NOMO-1 treated with dmso at 0.1 percent for 144 hours (cell line): ENCODE results near the gene USH1C.

Experiments used
- DNase-seq: peaks from one replicate; lab custom pipeline; 2025; ENCODE audit not compliant: unreplicated experiment; lab: John Stamatoyannopoulos, UW

The USH1C gene

GRCh38 chr11:17571431-17572358 is 27.5 kb upstream of the USH1C start:
- DNase-seq, result no peak

DNA sequence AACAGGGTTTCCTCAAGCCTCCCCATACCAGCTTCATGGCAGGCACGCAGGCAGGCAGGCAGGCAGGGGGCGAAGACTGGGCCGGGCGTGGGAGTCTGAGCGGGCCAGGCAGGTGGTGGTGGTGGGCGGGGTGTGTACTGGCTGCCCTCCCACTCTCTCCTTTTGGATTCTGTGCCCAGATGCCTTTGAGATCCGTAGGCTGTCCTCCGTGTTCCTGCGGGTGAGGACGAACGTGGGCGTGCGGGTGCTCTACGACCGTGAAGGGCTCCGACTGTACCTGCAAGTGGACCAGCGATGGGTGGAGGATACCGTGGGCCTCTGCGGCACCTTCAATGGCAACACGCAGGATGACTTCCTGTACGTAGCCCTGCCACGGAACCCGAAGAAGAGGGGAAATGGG is 25.8 kb upstream of the USH1C start:
- DNase-seq, result no peak

DNA sequence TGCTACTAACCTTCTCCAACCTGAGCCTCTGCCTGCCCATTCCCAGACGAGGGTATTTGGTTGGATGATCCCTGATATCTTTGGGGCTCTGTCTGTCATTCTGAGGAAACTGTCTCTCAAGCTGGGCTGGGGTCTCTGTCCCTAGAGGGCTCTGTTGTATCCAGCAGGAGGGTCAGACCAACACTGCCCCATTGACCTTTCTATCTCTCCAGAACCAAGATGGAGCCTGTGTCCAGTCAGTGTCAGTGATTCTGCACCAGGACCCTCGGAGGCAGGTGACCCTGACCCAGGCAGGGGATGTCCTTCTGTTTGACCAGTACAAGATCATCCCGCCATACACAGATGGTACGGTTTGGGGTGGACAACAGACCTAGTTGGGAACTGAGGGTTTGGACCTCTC is 24.7 kb upstream of the USH1C start:
- no peak for DNase-seq

DNA sequence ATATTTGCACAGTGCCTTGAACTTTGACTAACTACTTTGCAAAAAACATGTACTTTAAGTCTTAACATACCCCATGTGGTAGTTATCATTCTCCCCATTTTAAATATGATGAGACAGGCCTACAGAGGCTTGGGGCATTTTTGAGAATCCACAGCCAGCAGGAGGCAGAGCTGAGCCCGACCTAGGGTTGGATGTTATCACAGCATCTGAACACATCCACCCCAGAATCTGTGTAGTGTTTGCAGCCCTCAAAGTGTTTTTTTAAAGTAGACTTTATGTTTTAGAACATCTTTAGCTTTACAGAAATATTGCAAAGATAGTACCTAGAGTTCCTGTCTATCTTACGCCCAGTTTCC is 20.4 kb upstream of the USH1C start:
- DNase-seq, result no peak

- no peak for DNase-seq
These were observed 19.9 kb upstream of the USH1C start for GRCh38 chr11:17563961-17564686.

DNA sequence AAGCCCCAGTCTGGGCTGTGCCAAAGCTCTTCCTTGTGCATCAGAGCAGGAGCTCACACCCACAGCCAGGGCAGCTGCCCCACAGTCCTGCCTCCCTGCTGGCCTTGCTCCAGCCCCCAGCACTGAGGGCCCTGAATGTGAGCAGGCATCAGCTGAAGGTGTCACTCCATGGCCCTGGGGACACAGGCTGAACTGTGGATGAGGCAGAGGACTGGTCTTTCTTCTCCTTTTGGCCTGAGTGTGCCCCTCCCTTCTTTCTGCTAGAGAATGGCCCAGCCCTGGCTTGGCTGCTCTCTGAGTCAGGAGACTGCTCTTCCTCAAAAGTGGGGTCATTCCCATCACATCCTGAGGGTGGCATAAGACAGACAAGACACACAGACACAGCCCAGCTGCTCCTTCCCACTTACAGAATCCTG is 19.0 kb upstream of the USH1C start:
- peak; percentile 11 for DNase-seq

GRCh38 chr11:17561526-17561925 is 17.3 kb upstream of the USH1C start:
- DNase-seq, result no peak

GRCh38 chr11:17561111-17561415 is 16.8 kb upstream of the USH1C start:
- DNase-seq, result no peak

GRCh38 chr11:17560281-17561110 is 16.3 kb upstream of the USH1C start:
- DNase-seq, result no peak

GRCh38 chr11:17559341-17560087 is 15.3 kb upstream of the USH1C start:
- DNase-seq, result no peak

DNA sequence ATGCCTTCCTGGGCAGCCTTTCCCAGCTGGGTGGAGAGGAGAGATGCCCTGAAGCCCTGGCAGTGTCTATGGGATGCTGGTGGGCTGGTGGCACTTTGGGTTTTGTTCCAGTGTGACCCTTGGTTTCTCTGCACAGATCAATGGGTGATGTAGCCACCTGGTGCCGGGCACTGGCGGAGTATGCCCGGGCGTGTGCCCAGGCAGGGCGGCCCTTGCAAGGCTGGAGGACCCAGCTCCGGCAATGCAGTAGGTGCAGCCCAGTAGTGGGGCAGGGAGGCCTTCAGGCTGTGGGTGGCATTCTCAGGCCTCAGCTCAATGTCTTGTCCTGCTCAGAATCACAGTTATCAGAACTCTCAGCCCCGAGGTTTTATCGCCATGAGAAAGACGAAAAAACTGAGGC is 14.7 kb upstream of the USH1C start:
- DNase-seq, result no peak

- no peak for DNase-seq
These were observed 14.0 kb upstream of the USH1C start for GRCh38 chr11:17558025-17558780.

- DNase-seq, result no peak
These were observed 12.8 kb upstream of the USH1C start for GRCh38 chr11:17556999-17557398.

DNA sequence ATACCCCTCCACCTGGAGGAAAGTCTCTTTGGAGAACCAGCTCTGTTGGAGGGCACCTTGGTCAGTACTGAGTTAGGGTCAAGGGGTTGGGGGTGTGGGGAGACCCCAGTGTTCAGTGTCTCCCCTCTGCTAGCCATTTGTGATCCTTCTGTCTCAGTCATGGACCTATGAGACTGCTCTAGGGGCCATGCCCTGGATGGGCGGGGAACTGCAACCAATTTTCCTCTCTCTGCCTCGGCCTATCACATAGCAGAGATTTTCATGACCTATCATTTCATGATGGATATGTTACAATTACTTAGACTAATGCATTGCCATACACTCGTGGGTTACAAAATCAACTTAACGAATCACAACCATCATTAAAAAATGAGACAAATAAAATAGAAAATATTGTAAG is 10.3 kb upstream of the USH1C start:
- no peak for DNase-seq

GRCh38 chr11:17553249-17553546 is 9.0 kb upstream of the USH1C start:
- no peak for DNase-seq

- DNase-seq, result no peak
These were observed 8.4 kb upstream of the USH1C start for GRCh38 chr11:17552392-17553248.

GRCh38 chr11:17552041-17552355 is 7.8 kb upstream of the USH1C start:
- no peak for DNase-seq

DNA sequence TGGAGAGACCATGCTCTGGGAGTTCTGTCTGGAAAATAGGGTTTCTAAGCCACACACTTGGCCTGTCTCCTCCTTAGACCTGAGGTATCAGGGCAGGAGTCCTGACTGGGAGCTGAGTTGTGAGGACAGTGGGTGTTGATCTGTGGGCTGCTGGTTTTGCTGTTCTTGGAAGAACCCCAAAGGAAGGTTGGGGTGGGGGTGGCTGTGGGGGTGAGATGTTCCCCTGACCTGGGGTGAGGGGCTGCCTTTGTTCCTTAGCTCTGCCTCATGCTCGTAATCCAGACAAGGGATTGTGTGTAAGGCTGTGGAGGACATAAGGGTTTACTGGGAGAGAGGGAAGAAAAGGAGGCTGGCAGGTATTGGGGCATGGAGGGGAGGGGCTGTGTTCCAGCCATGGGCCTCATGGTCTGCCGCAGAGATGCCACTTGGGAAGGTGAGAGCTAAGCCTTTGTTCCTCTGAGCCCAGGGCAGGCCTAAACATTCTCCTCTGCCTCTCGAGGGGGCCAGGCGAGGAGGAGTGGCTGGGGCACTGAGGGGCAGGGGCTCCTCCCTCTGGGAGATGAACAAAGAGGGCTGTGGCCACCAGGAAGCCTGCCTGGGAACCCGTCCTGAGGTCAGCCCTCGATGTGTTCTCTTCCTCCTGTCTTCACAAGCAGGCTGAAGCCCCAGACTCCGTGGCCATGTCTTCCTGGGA is 7.3 kb upstream of the USH1C start:
- no peak for DNase-seq
